Fibroblast of lung (primary cell): ENCODE measurements around the gene IGFN1. TPM values are rescaled to one million over a fixed set of nuclear protein-coding genes. Genes with fewer than 3 reads are reported as not detected.

ENCODE experiments used
- DNase-seq, 2 donors: peaks; one replicate each; pipeline versions ENCODE4 v3.0.0 to v3.0.0-alpha.2; 2010; ENCODE audit warnings: low read depth in 2 of 2
- H2AFZ ChIP-seq: 2 replicates; pipeline ENCODE4 v1.5.1; 2012; ENCODE audit warnings: low read length, control low read depth, inconsistent platforms
- H3K27ac ChIP-seq: 2 replicates; pipeline ENCODE4 v1.5.1; 2011; ENCODE audit warnings: low read length, control low read depth; ENCODE audit not compliant: insufficient read depth
- H3K27me3 ChIP-seq: 2 replicates; pipeline ENCODE4 v1.5.1; 2011; ENCODE audit warnings: mild to moderate bottlenecking, low read length; ENCODE audit not compliant: control insufficient read depth, insufficient read depth
- H3K36me3 ChIP-seq: 2 replicates; pipeline ENCODE4 v1.5.1; 2011; ENCODE audit warnings: low read length; ENCODE audit not compliant: control insufficient read depth, insufficient read depth
- H3K4me1 ChIP-seq: 2 replicates; pipeline ENCODE4 v1.5.1; 2011; ENCODE audit warnings: low read length; ENCODE audit not compliant: control insufficient read depth, insufficient read depth; ENCODE audit errors: extremely low read depth
- H3K4me2 ChIP-seq: 2 replicates; pipeline ENCODE4 v1.5.1; 2011; ENCODE audit warnings: low read length, control low read depth; ENCODE audit not compliant: insufficient read depth; ENCODE audit errors: extremely low read depth
- H3K4me3 ChIP-seq, 4 experiments: fragments of 200-600 bp in 1 of 4; sonication (generic) in 1 of 4; replicated peaks in 1 of 4; 2 replicates each; pipeline ENCODE4 v1.5.1; 2011 to 2016; ENCODE audit warnings: low read length in 4 of 4, low read depth in 3 of 4, mild to moderate bottlenecking in 3 of 4, control low read depth in 2 of 4, inconsistent platforms in 1 of 4, mixed read lengths in 1 of 4; ENCODE audit not compliant: insufficient read depth in 1 of 4; ENCODE audit errors: control extremely low read depth in 1 of 4
- H3K79me2 ChIP-seq: 2 replicates; pipeline ENCODE4 v1.5.1; 2012; ENCODE audit warnings: mild to moderate bottlenecking, low read length, inconsistent platforms; ENCODE audit not compliant: control insufficient read depth, insufficient read depth
- H3K9ac ChIP-seq: 2 replicates; pipeline ENCODE4 v1.5.1; 2011; ENCODE audit warnings: mild to moderate bottlenecking, low read length, control low read depth; ENCODE audit not compliant: insufficient read depth
- H3K9me3 ChIP-seq: 2 replicates; pipeline ENCODE4 v1.5.1; 2012; ENCODE audit warnings: low read depth, low read length; ENCODE audit not compliant: control insufficient read depth, insufficient read depth
- H4K20me1 ChIP-seq: 2 replicates; pipeline ENCODE4 v1.5.1; 2011; ENCODE audit warnings: low read length; ENCODE audit not compliant: control insufficient read depth, insufficient read depth; ENCODE audit errors: extremely low read depth
- CTCF ChIP-seq, 2 donors: IDR thresholded peaks in 1 of 2; conservative IDR thresholded peaks in 1 of 2; 1 replicate in 1 of 2; 2 replicates in 1 of 2; pipeline ENCODE4 v1.5.1; 2011 to 2012; ENCODE audit warnings: low read length in 2 of 2, control low read depth in 1 of 2, inconsistent platforms in 1 of 2, low read depth in 1 of 2, mild to moderate bottlenecking in 1 of 2
- EZH2 ChIP-seq: IDR thresholded peaks from 2 replicates; pipeline ENCODE4 v1.5.1; 2012; ENCODE audit warnings: low read length, control low read depth, mild to moderate bottlenecking; ENCODE audit errors: missing control alignments
- polyA plus RNA-seq, 2 donors: library from polyadenylated mRNA; depleted of rRNA in 1 of 2; stranded (reverse) in 1 of 2; unstranded in 1 of 2; fragments of >200 nt; gene quantifications; 2 replicates each; pipeline ENCODE4 v1.2.1, GENCODE V29; 2011 to 2012; ENCODE audit warnings: missing spikeins in 1 of 2
- total RNA-seq: library from RNA; depleted of rRNA; stranded (reverse); fragments of >200 nt; gene quantifications from 2 replicates; pipeline ENCODE4 v1.2.1, GENCODE V29; 2014

The IGFN1 gene
- total and polyA plus RNA-seq, 2 donors (not counting 1 experiment from before 2014, with no cell fraction given): 0.17 TPM; not detected in 1

- no peak overlapping the region for H3K9ac ChIP-seq
- H3K4me1 ChIP-seq: peaks cover 24% of the 10 kb centered on the region
- no peak overlapping the region for H2AFZ ChIP-seq
Observed at GRCh38 chr1:201266774-201267173, 76.2 kb downstream of the IGFN1 start.

GRCh38 chr1:201267481-201268229 lies 77.0 kb downstream of the IGFN1 start:
- Histone ChIP-seq H3K9me3 (no peaks in the 10 kb centered on the region), H3K27me3 (no peaks in the 10 kb centered on the region), H4K20me1 (no peaks in the 10 kb centered on the region), H3K27ac (peak overlapping the region; percentile 47), H3K79me2 (no peaks in the 10 kb centered on the region), H3K4me2 (peak overlapping the region; percentile 20), H2AFZ (no peak overlapping the region), H3K36me3 (no peaks in the 10 kb centered on the region), H3K9ac (no peak overlapping the region), H3K4me1 (peaks cover 24% of the 10 kb centered on the region), H3K4me3 (no peak overlapping the region)
- TF ChIP-seq EZH2: no peak
- no peak for TF ChIP-seq CTCF (conservative IDR thresholded peaks at IDR 0.05 in 1 of 2, IDR thresholded peaks at IDR 0.05 in 1 of 2; ENCODE audit: low read depth in 1 of 2, low read length in 2 of 2)
- peak; percentile 33 to 80 for DNase-seq

More at GRCh38 chr1:201266774-201267173, 76.2 kb downstream of the IGFN1 start:
- TF ChIP-seq CTCF (conservative IDR thresholded peaks at IDR 0.05 in 1 of 2, IDR thresholded peaks at IDR 0.05 in 1 of 2; ENCODE audit: low read depth in 1 of 2, low read length in 2 of 2) (no peak), EZH2 (no peak)
- DNase-seq: peak; percentile 90 to 94
- Histone ChIP-seq H3K4me2 (peak overlapping the region; percentile 48), H3K27ac (peak overlapping the region; percentile 63), H3K79me2 (no peaks in the 10 kb centered on the region), H3K4me3 (no peak overlapping the region), H3K9me3 (no peaks in the 10 kb centered on the region), H3K27me3 (no peaks in the 10 kb centered on the region), H3K36me3 (no peaks in the 10 kb centered on the region), H4K20me1 (no peaks in the 10 kb centered on the region)

- peak; percentile 80 for DNase-seq
- Histone ChIP-seq H3K4me3 (no peak overlapping the region), H3K4me2 (peak overlapping the region; percentile 20), H3K27ac (peak overlapping the region; percentile 38), H2AFZ (peak overlapping the region; percentile 32), H3K4me1 (peaks cover 24% of the 10 kb centered on the region), H3K36me3 (no peaks in the 10 kb centered on the region), H4K20me1 (no peaks in the 10 kb centered on the region), H3K79me2 (no peaks in the 10 kb centered on the region), H3K27me3 (no peaks in the 10 kb centered on the region), H3K9me3 (no peaks in the 10 kb centered on the region), H3K9ac (peak overlapping the region; percentile 5)
- TF ChIP-seq EZH2: no peak
- no peak for TF ChIP-seq CTCF (conservative IDR thresholded peaks at IDR 0.05 in 1 of 2, IDR thresholded peaks at IDR 0.05 in 1 of 2; ENCODE audit: low read depth in 1 of 2, low read length in 2 of 2)
Observed at GRCh38 chr1:201268604-201269151, 78.1 kb downstream of the IGFN1 start.
